ENCODE data around the gene RASGRF1.

Gene RASGRF1

DNA sequence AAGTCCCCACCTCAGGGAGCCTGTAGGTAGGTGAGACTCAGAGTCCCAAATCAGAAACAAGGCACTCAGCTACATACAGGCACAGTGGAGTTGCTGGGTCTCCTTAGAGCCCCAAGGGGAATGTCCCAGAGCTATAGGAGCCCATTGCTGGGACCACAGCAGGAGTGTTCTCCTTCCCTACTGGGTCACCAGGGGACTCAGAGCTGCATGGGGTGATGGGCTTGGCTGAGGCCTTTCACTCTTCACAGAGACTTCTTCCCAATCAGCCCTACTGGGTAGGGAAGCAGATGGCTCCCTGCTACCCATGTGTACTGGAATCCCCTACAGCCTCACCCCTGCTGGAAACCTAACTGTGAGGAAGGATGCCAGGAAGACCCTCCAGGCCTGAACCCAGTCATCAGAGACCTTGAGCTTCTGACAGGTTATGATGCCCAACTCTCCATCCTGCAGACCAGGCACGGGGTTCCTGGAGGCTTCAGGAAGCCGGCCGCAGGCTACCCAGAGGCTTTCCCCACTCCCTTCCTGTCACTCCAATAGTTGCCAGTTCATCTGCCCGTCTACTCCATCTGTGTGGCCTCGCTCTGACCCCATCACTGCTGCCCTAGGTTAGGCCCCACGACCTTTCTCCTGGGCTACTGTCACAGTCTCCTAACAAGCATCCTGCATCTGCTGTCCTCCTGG is 24.0 kb downstream of the RASGRF1 start:
- no peak for DNase-seq

DNA sequence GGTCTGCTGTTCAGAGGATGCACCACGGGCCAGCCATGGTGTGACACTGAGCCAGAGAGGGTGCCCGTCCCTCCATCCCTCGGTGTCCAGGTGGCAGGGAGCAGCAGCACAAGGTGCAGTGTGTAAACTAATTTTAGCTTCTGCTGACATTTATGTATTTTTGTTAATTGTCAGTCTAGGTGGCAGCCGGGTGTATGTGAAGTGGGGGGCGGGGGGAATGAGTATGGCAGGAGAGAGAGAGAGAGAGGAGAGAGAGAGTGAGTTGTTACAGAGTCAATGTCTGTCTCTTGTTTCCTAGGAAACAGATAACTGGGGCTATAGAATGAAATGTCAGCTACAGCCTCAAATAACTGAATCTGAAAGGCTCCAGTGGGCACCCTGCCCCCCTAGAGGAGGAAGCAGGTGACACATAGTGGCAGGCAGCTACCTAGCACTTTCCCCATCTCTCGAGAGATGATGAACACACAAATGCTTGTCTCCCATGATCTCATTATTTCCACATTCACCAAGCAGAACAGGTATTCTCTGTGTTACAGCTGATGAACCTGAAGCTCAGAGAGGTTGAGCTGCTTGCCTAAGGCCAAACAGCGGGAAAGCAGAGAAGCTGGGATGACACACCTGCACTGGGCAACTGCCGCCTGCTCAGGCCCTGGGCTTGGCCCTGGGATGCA is 24.7 kb downstream of the RASGRF1 start:
- DNase-seq: peak in 2 of 3 experiments; percentile 81 to 95

DNA sequence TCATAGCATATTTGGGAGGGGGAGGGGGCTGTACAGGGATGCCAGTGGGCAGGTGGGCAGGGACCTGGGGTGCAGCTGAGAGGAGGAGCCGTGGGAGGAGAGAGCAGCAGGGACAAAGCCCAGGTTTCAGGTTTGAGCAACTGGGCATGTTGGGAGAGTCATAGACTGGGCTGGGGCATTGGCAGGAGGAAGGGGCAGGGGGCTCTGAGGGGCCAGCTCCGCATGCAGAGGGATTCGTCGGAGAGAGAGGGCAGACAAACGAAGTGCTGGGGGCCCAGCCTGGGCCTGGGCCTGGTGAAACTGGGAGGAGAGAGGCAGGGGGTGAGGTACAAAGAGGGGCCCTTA is 25.2 kb downstream of the RASGRF1 start:
- DNase-seq: no peak

DNA sequence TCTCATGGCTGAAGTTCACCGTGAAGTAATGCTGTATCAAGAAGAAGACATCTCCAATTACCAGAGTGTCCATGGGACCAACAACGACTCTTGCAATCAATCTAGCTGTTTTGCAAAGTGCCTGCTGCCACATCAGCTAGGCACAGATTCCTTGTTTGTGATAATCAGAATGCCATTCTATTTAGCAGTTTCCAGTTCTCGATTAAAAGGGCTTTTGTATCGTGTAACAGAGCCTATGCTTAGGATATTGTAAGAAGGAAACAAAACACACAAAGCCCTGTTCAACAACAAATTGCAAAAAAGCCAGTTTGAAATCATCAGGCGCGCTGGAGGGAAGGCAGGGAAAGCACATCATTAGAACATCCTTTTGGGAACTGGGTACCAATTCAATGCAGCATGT is 26.1 kb downstream of the RASGRF1 start:
- peak in 1 of 3 experiments; percentile 45 for DNase-seq

DNA sequence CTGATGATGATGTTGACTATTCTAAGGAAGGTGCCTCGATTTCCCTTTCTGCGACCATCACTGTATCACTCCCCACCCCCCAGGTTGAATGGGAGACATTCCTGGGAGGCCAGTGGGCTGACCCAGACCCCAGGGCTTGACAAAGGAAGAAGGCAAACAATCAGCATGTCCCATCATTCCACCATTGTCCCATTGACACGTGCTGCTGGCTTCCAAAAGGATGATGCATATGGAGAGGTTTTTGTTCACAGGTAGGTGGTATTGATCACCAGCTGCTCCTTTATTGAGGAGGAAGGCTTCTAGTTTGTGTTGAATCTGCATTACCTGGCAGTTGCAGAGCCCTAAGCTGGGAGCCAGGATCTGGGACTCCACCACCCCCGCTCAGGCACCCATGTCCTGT is 30.4 kb downstream of the RASGRF1 start:
- no peak for DNase-seq

DNA sequence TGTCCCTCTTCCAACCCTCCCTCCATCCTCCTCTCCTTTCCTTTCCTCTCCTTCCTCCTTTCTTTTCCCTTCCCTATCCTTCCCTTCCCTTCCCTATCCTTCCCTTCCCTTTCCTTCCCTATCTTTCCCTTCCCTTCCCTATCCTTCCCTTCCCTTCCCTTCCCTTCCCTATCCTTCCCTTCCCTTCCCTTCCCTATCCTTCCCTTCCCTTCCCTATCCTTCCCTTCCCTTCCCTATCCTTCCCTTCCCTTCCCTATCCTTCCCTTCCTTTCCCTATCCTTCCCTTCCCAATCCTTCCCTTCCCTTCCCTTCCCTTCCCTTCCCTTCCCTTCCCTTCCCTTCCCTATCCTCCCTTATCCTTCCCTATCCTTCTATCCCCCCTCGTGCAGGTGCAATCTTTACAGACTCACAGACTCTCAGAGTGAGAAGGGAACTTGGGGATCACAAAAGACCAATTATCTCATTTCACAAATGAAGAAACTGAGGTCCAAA is 31.5 kb downstream of the RASGRF1 start:
- no peak for DNase-seq

DNA sequence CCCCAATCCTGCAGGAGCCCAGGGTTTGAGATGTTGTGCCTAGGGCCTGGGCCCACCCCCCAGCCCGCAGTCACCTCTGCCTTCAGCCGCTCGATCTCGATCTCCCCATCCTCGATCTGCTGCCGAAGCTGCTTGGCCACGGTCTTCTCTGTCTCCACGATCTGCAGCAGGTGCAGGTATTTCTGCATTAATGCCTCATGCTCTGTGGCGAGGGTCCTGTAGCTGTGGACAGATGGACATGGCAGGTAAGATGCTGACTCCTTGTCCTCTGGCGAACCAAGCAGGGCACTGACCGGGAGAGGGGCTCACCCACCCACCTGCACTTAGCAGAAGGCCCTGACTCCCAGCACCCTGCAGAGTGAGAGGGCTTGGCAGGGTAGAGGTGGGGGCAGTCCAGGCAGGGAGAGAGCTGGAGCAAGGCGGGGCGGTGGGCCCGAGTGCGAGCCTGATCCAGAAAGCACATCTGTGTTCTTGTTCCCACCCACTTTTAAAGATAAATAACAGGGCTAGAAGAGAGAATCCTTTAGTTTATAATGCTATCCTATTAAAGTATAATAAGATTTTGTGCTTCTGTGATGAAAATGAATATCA is 32.2 kb downstream of the RASGRF1 start:
- no peak for DNase-seq

DNA sequence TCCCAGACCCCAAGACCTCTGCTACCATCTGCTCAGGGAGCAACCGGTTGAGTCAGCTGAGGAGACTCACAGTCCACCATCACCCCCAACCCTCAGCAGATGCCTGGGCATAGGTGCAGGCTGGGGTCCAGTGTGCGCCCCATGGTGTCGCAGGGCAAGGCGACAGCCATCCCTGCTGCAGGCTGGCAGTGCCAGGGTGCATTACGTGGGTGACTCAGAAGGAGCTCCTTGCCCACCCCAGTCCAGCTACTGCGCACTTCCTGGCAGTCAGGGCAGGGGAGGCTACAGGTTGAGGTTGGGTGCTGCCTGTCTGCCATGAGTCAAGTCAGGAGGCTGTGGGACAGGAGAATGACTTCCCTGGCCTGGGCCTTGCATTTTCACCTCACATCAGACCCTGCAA is 33.5 kb downstream of the RASGRF1 start:
- no peak for DNase-seq

DNA sequence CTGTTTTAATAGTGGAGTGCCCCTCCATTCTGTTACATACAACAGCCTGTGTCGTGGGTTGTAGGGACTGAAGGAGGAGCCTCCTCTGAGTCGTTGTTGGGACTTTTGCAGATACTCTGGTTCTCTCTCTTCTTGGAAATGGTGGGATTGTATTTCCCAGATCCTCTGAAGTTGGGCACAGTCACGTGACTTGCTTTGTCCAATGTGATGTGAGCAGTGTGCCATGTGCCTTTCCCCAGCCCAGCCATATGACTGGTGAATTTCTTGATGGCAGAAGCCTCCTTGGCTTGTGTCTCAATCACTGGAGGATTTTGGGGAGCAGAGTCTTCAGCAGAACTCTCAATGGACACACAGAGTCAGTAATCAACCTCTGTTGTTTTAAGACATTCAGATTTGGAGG is 36.2 kb downstream of the RASGRF1 start:
- DNase-seq: no peak

DNA sequence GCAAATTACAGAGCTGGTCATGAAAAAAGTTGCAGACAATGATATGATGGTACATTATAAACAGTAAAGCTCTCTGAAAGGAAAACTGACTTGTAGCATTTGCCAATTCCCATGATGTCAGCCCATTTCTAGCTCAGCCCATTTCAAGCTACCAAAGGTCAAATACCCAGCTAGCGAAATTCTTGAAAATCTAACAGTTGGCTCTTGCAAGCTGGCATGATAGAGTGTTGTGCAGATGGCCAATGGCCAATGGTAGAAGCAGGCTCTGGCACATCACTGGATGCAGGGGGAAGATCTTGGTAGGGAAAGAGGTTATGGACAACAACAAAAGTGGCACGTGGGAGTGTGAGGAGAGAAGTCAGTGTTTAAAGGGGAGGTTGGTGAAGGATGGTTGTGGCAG is 36.7 kb downstream of the RASGRF1 start:
- DNase-seq: no peak

DNA sequence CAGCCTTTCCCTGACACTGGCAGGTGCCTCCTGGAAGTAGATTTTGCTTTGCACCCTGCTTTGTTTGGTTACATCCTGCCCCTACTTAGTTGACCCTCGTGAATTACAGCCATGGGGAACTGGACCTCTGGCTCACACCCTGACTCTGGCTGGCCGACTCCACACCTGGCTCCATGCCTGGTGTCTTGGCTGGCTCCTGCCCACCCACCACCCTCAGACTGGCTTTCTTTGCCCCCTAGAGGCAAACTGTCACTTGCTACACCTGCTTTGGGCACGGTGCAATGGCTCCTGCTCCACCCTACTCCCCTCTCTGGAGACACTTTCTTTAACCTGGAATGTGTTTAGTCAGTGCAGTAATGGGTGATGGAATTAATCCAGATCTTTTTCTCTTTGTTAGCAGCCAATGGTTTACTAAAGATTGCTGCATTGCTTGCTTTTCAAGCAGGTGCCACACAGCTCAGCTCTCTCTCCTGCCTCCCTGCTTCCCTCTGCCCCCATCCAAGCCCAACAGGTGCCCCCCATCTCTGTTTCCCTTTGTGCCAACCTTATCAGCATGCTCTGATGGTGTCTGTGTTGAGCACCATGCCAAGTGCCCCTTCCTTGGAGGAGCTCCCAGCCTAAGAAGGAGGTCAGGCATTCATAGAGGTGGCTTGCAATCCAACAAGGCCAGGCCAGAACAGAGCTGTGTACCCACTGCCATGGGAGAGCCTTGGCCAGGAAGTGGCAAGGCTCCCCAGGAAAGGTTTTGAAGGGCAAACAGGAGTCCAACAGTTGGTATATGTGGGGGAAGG is 38.4 kb downstream of the RASGRF1 start:
- no peak for DNase-seq

DNA sequence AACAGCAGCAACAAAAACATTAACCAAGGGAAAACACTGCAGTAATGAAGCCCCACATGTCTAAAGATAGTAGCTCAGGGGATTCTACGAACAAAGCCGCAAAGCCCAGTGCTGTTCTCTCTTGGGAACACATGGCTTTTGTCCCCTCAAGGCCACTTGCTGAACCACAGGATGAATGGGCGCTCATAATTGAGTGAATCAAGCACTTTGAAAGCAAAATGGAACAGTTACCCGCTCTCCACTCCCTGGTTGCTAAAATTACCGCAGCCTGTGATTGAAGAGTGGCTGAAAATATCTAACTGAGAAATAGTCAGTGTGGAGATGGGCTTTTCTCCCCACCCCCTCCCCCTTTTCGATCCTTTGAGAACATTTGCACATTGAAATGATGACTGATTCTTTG is 39.6 kb downstream of the RASGRF1 start:
- peak in 1 of 3 experiments; percentile 55 for DNase-seq

DNA sequence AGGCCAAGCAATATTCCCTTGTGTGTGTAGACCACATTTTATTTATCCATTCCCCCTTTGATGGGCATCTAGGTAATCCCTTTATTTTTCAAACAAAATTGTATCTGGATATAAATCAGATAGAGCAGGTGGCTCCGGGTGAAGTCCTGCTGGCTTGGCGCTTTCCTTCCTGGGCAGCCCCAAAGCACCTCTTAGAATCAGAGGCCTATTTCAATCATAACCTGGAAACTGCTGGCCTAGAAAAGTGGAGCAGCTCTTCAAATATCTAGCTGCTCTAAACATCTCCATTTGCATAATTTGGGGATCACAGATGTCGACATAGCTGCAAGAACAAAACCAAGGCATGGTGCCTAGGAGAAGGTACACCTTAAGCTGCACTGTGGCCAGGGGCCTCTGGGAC is 40.2 kb downstream of the RASGRF1 start:
- DNase-seq: no peak

DNA sequence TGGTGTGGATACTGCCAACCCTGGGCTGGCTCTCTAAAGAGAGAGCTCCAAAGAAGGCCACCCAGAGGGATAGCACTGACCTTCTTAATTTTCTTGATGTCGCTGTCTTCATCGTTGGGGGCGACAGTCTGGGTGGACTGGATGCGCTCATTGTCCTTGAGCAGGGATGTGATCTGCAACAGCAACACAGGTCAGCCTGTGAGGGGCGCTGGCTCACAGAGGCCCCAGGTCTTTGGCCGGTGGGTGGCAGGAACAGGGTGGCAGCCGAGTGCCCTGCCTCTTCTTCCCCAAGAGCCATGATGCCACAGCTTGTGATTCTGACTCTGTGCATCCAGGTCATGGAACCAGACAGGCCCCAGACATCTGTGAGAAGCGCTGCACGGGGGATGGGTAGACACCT is 41.2 kb downstream of the RASGRF1 start:
- DNase-seq: no peak

DNA sequence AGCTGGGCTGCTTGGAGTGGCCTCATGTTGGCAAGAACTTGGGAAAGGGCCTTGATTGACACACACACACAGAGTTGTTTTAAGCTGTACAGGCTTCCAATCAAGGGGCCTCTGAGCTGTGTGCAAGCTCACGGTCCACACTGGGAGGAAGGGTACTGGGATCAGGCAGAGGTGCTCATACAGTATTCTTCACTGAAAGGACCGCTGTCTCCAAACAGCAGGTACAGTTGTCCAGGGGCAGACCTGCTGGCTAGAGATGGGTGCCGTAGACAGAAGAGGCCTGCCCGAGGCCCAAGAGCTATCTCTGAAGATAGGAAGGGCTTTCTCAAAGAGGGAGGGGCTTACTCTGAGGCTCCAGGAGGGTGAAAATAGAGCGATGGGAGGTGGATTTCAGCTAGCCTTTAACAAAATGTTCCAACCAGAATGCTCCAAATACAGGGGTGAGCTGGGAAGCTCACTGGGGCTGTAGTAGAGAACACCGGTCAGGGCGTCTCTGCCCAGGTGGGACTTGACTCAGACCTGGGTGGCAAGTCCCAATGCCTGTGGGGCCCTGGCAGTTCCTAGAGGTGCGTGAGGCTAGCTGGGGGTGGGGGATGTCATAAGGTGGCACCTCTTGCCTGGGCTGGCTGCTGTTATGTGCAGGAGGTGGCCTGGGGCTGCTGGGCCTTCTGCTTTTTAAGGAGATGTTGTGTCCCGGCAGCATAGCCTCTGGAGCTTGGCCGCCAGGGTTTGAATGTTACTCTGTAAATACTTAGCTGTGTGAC is 42.7 kb downstream of the RASGRF1 start:
- DNase-seq: no peak

DNA sequence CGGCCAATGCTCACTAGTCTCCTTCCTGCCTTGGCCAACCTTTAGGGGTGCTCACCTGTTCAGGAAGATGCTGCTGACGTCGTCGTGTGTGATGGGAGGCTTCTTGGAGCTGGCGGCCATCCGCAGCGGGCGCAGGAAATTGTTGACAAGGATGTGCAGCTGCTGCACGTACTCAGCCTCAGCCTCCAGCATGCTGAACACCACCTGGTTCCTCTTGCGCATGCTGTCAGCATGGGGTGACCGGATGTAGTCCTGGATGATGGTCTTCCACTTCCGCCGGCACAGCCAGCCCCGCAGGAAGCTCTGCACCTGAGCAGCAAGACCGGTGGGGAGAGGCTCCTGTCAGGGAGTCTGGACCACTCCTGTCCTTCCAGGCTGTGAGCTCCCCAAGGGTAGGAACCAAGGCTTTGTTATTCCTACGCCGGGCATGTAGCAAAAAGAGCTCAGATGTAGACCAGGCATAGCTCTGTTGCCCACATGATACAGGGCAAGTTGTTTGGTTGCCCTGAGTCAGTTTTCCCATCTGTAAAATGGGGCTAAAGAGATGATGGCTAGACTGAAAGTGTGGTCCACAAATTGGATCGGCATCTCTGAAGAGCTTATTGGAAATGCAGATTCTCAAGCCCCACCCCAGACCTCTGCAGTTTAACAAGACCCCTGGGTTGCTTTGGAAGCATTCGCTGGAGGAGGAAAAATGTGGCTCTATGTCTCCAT is 43.7 kb downstream of the RASGRF1 start:
- DNase-seq: no peak

DNA sequence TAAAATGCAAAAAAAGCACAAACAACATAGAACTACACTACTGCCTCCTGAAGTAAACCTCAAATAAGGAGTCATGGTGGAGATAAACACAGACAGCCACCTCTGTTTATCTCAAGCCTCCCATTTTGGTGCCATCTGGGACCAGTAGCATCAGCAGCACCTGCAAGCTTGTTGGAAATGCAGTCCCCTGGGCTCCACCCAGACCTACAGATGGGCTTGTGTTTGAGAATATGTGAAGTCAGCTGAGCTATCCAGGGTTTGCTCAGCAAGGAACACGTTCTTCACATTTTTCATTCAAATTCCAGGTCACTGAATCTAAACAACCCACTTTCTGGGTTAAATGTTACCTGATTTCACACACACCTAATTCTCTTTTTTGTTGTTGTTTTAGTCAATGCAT is 45.5 kb downstream of the RASGRF1 start:
- DNase-seq: no peak

DNA sequence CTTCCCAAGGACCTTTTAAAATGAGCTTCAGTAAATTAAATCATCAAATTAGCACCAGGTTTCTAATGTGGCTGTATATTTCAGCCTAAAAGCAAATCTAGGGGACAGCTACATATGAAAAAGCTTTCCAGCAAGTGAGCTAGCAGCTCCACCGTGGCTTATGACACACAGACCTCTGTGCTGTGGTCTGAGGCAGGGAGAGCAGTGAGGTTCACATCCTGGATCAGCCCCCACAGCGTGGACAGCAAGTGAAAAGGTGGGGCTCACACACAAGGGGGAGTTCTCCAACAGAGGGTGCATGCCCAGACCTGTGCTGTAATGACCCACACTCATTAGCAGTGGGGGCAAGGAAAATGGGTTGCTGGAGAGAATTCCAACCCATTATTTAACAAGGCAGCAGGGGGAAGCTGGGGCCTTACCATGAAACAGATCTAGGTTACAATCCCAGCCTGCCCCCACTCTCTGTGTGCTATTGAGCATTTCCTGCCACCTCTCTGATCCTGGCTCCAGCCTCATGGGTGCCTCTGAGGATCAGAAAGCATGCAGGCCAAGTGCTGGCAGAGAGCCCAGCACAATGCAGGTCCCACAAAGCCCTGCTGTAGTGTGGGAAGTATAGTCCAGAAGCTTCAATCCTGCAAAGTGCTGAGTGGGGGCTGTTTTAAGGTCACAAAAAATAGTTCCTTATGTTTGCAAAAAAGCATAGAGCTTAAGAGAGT is 48.2 kb downstream of the RASGRF1 start:
- no peak for DNase-seq

DNA sequence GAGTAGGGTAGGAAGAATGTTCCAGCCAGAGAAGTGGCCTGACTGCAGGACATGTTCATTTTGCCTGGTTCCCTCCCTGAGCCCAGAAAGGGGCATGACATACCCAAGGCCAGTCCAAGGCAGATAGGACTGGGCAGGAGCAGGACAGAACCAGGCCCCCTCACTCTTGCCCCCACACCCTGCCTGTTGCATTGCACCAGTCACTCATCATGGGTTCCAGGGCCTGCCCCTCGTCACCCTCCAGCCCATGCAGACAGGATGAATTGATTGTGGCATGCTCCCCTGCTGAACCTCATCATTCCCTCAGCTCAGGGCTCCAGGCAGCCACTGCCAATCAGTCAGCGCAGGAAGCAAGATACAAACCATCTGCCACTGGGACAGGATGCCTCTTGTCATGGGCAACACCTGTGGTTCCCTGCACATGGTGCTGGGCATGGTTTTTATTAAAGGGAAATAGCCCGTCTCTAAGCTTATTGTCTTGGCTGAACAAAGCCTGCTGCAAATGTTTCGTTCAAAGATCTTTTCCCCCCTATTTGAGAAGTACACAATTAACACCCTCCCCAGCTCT is 48.9 kb downstream of the RASGRF1 start:
- no peak for DNase-seq

DNA sequence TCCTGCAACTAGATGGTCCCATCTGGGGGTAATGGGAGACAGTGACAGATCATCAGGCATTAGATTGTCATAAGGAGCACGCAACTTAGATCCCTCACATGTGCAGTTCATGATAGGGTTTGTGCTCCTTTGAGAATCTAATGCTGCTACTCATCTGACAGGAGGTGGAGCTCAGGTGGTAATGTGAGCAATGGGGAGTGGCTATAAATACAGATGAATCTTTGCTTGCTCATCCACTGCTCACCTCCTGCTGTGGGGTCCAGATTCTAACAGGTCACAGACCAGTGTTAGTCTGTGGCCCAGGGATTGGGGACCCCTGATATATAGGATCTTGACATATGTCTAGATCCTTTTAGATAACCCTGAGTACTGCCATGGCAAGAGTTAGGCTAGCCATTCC is 52.7 kb downstream of the RASGRF1 start:
- no peak for DNase-seq

DNA sequence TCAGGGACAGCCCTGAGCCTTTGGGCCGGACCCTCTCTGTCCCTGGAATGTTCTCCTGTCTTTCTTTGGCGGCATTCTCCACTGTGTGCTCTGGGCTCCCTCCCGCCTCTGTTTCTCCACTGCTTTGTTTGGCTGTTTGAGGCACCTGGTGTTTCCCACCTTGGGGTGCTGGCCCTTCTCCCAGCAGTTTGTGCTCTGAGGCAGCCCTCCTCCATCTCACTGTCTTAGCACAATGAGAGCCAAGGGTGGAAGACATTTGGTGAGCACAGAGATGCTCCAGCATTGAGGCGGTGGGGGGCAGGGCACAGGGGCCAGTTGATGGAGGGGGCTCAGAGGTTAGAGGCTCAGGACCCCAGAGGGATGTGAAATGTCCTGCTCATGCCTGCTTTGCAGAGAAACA is 54.3 kb downstream of the RASGRF1 start:
- DNase-seq: no peak
